ENCODE measurements around the gene WDR74. TPM values are rescaled to one million over a fixed set of nuclear protein-coding genes. Genes with fewer than 3 reads are reported as not detected.

WDR74 gene
- total RNA-seq, 1 experiment from 2014 or later: 72.4 TPM

GRCh38 chr11:62789576-62789975, 49.8 kb downstream of the WDR74 start:
- Histone ChIP-seq H3K4me2 (peak overlapping the region; percentile 80), H3K27ac (0 out of 2 replicates have a peak overlapping the region, but pooled peaks have one; percentile 1), H4K20me1 (ENCODE audit: insufficient read depth) (peaks cover 13% of the 10 kb centered on the region; the same call in 1 of the 2 replicates), H3K9me2 (ENCODE audit: insufficient read depth) (no peaks in the 10 kb centered on the region), H3K36me3 (ENCODE audit: low read depth) (peaks cover 27% of the 10 kb centered on the region), H3K9me3 (ENCODE audit: insufficient read depth, low read depth) (no peaks in the 10 kb centered on the region), H3F3A (ENCODE audit: insufficient read depth, low read depth) (peaks cover 81% of the 10 kb centered on the region), H3K27me3 (ENCODE audit: insufficient read depth, low read depth) (no peaks in the 10 kb centered on the region), H2AFZ (no peak overlapping the region), H3K79me2 (ENCODE audit: low read depth) (peaks cover 49% of the 10 kb centered on the region), H3K4me3 (no peak overlapping the region), H3K4me1 (replicated peaks; ENCODE audit: insufficient read depth) (peaks cover 37% of the 10 kb centered on the region)
- peak in 1 of 2 experiments; percentile 9 for DNase-seq
- TF ChIP-seq EZH2 (IDR thresholded peaks at IDR 0.05; ENCODE audit: low read depth): no peak
- TF ChIP-seq CTCF (conservative IDR thresholded peaks at IDR 0.05): no peak
- ChIA-PET POLR2A (ENCODE audit: unreplicated experiment) (interaction anchor here (0.6 kb wide), 1 partner anchor 66 kb away, joined by 4 read pairs; no protein-coding TSS in a partner anchor), CTCF (interaction anchor here (0.6 kb wide), 1 partner anchor 126 kb away, joined by 3 read pairs; no protein-coding TSS in a partner anchor)
- intact Hi-C loops (cut with micrococcal nuclease; ENCODE audit: unreplicated experiment): loop anchor here (5.0 kb wide), 5 partner anchors 62 to 397 kb away; partner anchors contain the start of genes HNRNPUL2, SLC3A2, TTC9C and UBXN1
- BruUV-seq (replicated peaks): no TSS peak

GRCh38 chr11:62788991-62789390, 50.4 kb downstream of the WDR74 start:
- no peak for TF ChIP-seq CTCF (conservative IDR thresholded peaks at IDR 0.05)
- TF ChIP-seq EZH2 (IDR thresholded peaks at IDR 0.05; ENCODE audit: low read depth): no peak
- no peak overlapping the region for H3K27ac ChIP-seq
- H3F3A ChIP-seq (ENCODE audit: insufficient read depth, low read depth): peaks cover 79% of the 10 kb centered on the region
- ChIA-PET CTCF (interaction anchor here (0.6 to 0.8 kb wide), 2 partner anchors 35 to 125 kb away, joined by 3 read pairs; partner anchors contain the start of gene ZBTB3), POLR2A (ENCODE audit: unreplicated experiment) (interaction anchor here (0.5 to 0.7 kb wide), 2 partner anchors 52 to 92 kb away, joined by 3 to 4 read pairs; no protein-coding TSS in a partner anchor)
- H3K9me2 ChIP-seq (ENCODE audit: insufficient read depth): no peaks in the 10 kb centered on the region
- BruUV-seq (replicated peaks): no TSS peak
- H3K27me3 ChIP-seq (ENCODE audit: insufficient read depth, low read depth): no peaks in the 10 kb centered on the region
- H4K20me1 ChIP-seq (ENCODE audit: insufficient read depth): peaks cover 13% of the 10 kb centered on the region; the same call in 1 of the 2 replicates
- peaks cover 21% of the 10 kb centered on the region for H3K36me3 ChIP-seq (ENCODE audit: low read depth)
- H3K4me2 ChIP-seq: peak overlapping the region; percentile 80
- no peak overlapping the region for H2AFZ ChIP-seq
- H3K4me3 ChIP-seq: peak overlapping the region; percentile 60; the same call in 1 of the 2 replicates
- intact Hi-C loops (cut with micrococcal nuclease; ENCODE audit: unreplicated experiment): loop anchor here (5.0 kb wide), 5 partner anchors 62 to 397 kb away; partner anchors contain the start of genes HNRNPUL2, SLC3A2, TTC9C and UBXN1
- H3K79me2 ChIP-seq (ENCODE audit: low read depth): peaks cover 49% of the 10 kb centered on the region
- no peak for DNase-seq
- H3K4me1 ChIP-seq (replicated peaks; ENCODE audit: insufficient read depth): peaks cover 37% of the 10 kb centered on the region
- no peaks in the 10 kb centered on the region for H3K9me3 ChIP-seq (ENCODE audit: insufficient read depth, low read depth)

- Histone ChIP-seq H4K20me1 (ENCODE audit: insufficient read depth) (peaks cover 13% of the 10 kb centered on the region; the same call in 1 of the 2 replicates), H3K36me3 (ENCODE audit: low read depth) (peaks cover 19% of the 10 kb centered on the region), H3K9me3 (ENCODE audit: insufficient read depth, low read depth) (no peaks in the 10 kb centered on the region), H3K4me2 (peak within 1 kb of the TSS; percentile 80), H3K4me3 (peak within 1 kb of the TSS; percentile 60), H3K27ac (peak within 1 kb of the TSS; percentile 74), H3K79me2 (ENCODE audit: low read depth) (peaks cover 49% of the 10 kb centered on the region), H3K4me1 (replicated peaks; ENCODE audit: insufficient read depth) (peaks cover 32% of the 10 kb centered on the region), H2AFZ (peak within 1 kb of the TSS; percentile 76), H3K9me2 (ENCODE audit: insufficient read depth) (no peaks in the 10 kb centered on the region), H3F3A (ENCODE audit: insufficient read depth, low read depth) (peaks cover 69% of the 10 kb centered on the region), H3K27me3 (ENCODE audit: insufficient read depth, low read depth) (no peaks in the 10 kb centered on the region)
- CTCF ChIA-PET: interaction anchor here (0.6 to 1.8 kb wide), 13 partner anchors 10 to 915 kb away, joined by 3 to 18 read pairs (median 4); partner anchors contain the start of genes POLR2G, TAF6L and ZBTB3
- no peak for TF ChIP-seq EZH2 (IDR thresholded peaks at IDR 0.05; ENCODE audit: low read depth)
- peak; percentile 29 for TF ChIP-seq CTCF (conservative IDR thresholded peaks at IDR 0.05)
- intact Hi-C loops (cut with micrococcal nuclease; ENCODE audit: unreplicated experiment): loop anchor here (1.0 to 5.0 kb wide), 8 partner anchors 18 to 395 kb away; partner anchors contain the start of genes HNRNPUL2, NXF1, SLC3A2 and TTC9C
- peak; percentile 98 for DNase-seq
- no TSS peak for BruUV-seq (replicated peaks)
- POLR2A ChIA-PET (ENCODE audit: unreplicated experiment): interaction anchor here (0.6 to 2.1 kb wide), 7 partner anchors 16 to 150 kb away, joined by 3 to 12 read pairs (median 5); partner anchors contain the start of genes C11orf98, CSKMT and TAF6L
Observed at GRCh38 chr11:62787005-62787759, 52.2 kb downstream of the WDR74 start, which contains the start of gene TMEM179B. TMEM179B (plus strand) TSS chr11:62787402; CDS start chr11:62787432, 30 bp downstream.
